ENCODE measurements around the gene AGXT.

Gene AGXT

GRCh38 chr2:240928476-240929363, 60.1 kb downstream of the AGXT start:
- no peak for DNase-seq (ENCODE audit: low spot score)

- no peak for DNase-seq (ENCODE audit: low spot score)
Measured at GRCh38 chr2:240929364-240930095, 60.9 kb downstream of the AGXT start.
